Left forelimb (tissue), 1 donor: ENCODE measurements around the gene SFT2D3.
"Not testable (repeated sequence)": the region's sequence is repeated elsewhere in the genome, so short reads cannot be mapped to it uniquely, and the experiment has no call there.

Experiments used
- DNase-seq: peaks from one replicate; pipeline ENCODE4 v3.0.0-alpha.2; 2018; ENCODE audit warnings: low spot score

Gene SFT2D3

DNA sequence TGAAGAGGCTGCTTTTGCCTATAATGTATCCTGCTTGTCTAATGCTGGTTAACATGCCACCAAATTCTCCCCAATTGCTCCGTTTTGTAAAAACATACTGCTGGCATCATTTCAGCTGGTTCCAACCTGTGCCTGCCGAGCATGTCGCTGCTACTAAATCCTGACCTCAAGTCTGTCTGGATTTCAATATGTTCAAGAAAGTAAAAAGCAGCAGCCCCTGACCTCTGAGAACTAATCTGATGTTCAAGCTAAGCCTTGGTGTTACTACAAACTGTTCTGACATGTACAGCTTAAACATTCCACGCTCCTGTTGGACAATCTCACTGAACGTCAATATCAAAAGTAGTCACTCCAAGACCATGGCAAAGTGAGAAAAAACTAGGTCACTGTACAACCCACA lies 46.3 kb downstream of the SFT2D3 start:
- DNase-seq: no peak

DNA sequence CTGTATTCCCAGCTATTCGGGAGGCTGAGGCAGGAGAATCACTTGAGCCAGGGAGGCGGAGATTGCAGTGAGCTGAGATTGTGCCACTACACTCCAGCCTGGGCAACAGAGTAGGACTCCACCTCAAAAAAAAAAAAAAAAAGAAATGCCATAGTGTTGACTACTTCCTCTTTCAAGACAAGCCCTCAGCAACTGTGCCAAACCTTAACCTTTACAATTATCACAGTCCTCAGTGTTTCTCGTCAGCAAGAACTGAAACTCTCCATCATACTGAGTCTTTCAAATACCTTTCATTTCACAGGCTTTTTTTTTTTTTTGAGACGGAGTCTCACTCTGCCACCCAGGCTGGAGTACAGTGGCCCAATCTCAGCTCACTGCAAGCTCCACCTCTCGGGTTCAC lies 48.2 kb downstream of the SFT2D3 start:
- DNase-seq: not testable (repeated sequence)

DNA sequence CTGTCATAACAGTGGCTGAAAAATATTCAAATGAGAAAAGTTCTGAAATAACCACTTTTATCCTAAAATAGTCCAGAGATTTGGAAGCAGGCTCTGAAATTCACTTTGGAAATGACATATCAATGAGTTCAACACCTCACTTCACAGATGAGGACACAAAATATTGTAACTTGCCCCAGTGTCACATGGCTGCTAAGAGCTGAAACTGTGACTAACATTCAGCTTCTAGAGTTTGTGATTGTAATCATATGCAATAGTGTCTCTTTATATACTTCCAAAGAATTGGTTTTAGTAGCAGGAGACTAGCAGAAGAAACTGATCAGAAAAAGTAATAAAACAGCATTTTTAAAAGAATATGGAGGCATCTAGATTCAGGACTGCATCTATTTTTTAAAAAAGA lies 52.1 kb downstream of the SFT2D3 start:
- DNase-seq: no peak

DNA sequence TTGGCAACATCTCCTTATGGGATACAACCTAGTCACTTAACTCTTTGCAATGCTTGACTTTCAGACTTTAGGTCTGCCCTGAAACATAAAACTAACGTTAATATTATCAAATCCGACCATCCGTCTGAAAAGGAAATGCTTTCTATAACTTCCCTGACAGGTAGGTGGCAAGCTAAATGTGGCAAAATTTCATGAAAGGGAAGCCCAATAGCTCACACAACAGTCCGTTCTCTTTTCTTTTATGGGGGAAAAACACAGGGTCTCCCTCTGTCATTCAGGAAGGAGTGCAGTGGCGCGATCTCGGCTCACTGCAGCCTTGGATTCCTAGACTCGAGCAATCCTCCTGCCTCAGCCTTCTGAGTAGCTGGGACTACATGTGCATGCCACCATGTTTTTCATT lies 52.9 kb downstream of the SFT2D3 start:
- DNase-seq: no peak
